Measurements from ENCODE around the gene KCNN4.

Gene KCNN4

GRCh38 chr19:43779147-43779819 is 1.5 kb downstream of the KCNN4 start (continued):
- no peak for TF ChIP-seq ZNF280C (tag by site-specific recombination; IDR thresholded peaks at IDR 0.05)
- TF ChIP-seq ZNF776 (tag by site-specific recombination; IDR thresholded peaks at IDR 0.05; ENCODE audit: borderline replicate concordance): 0 out of 2 replicates have a peak, but pooled peaks have one; percentile 39
- no peak for TF ChIP-seq ZNF112 (tag by site-specific recombination; IDR thresholded peaks at IDR 0.05)
- TF ChIP-seq ZNF600 (tag by site-specific recombination; IDR thresholded peaks at IDR 0.05): peak; percentile 78
- TF ChIP-seq WT1 (tag by site-specific recombination; IDR thresholded peaks at IDR 0.05): no peak
- no peak for TF ChIP-seq PATZ1 (tag by site-specific recombination; IDR thresholded peaks at IDR 0.05)

- no peak overlapping the region for H3K4me3 ChIP-seq (ENCODE audit: low read depth, low read length)
- POLR2A ChIA-PET: interaction anchor here (1.2 to 2.0 kb wide), 2 partner anchors 24 to 27 kb away, joined by 3 to 6 read pairs; partner anchors contain the start of gene SMG9
These were observed 2.1 kb downstream of the KCNN4 start for GRCh38 chr19:43778651-43779050.

More at GRCh38 chr19:43778651-43779050, 2.1 kb downstream of the KCNN4 start:
- no peaks in the 10 kb centered on the region for H3K9me3 ChIP-seq (ENCODE audit: control insufficient read depth, insufficient read depth, low read depth, low read length)
- TF ChIP-seq ZNF24 (tag by site-specific recombination; IDR thresholded peaks at IDR 0.05) (no peak), ZNF140 (tag by site-specific recombination; IDR thresholded peaks at IDR 0.05) (no peak), ZNF707 (tag by site-specific recombination; IDR thresholded peaks at IDR 0.05) (no peak), ZNF558 (tag by site-specific recombination; IDR thresholded peaks at IDR 0.05) (no peak), ZBTB17 (tag by site-specific recombination; IDR thresholded peaks at IDR 0.05) (no peak), ZNF660 (tag by site-specific recombination; IDR thresholded peaks at IDR 0.05) (no peak), ZNF280D (tag by site-specific recombination; IDR thresholded peaks at IDR 0.05) (no peak), ZSCAN18 (tag by site-specific recombination; IDR thresholded peaks at IDR 0.05) (no peak), ZNF280C (tag by site-specific recombination; IDR thresholded peaks at IDR 0.05) (no peak), ATF2 (tag by site-specific recombination; IDR thresholded peaks at IDR 0.05; ENCODE audit: low read depth) (no peak), ZFP69B (tag by site-specific recombination; IDR thresholded peaks at IDR 0.05) (no peak), CTCF (tag by site-specific recombination; IDR thresholded peaks at IDR 0.05) (no peak), SP2 (tag by site-specific recombination; IDR thresholded peaks at IDR 0.05) (no peak), BCL6B (tag by site-specific recombination; IDR thresholded peaks at IDR 0.05) (no peak)
- peaks cover 10% of the 10 kb centered on the region; the same call in 1 of the 2 replicates for H3K4me1 ChIP-seq (ENCODE audit: control insufficient read depth, insufficient read depth, low read length)
- H3K27ac ChIP-seq (ENCODE audit: extremely low read depth, low read depth, low read length): no peak overlapping the region
- CTCF ChIA-PET: interaction anchor here (0.7 to 17.4 kb wide), 9 partner anchors 12 to 259 kb away, joined by 3 to 203 read pairs (median 4); no protein-coding TSS in a partner anchor
- H3K36me3 ChIP-seq (ENCODE audit: control insufficient read depth in 2 of 2, insufficient read depth in 1 of 2, low read length in 2 of 2): no peaks in the 10 kb centered on the region
